ENCODE data around the gene KATNAL2. TPM values are rescaled to one million over a fixed set of nuclear protein-coding genes. Genes with fewer than 3 reads are reported as not detected.
A peak's percentile ranks its signal among the peaks of the same experiment; 100 is the strongest.
"Not testable (repeated sequence)": the region's sequence is repeated elsewhere in the genome, so short reads cannot be mapped to it uniquely, and the experiment has no call there.

Gene KATNAL2
- total and polyA plus RNA-seq, 2 experiments from 2014 or later: 4.3 to 4.4 TPM

- not testable (repeated sequence) for H3K4me2 ChIP-seq; H3K27me3 ChIP-seq; H3K27ac ChIP-seq; H3K79me2 ChIP-seq; H3K36me3 ChIP-seq (replicated peaks; ENCODE audit: insufficient read depth, low read depth); DNase-seq (ENCODE audit: low spot score); H3K9me2 ChIP-seq (replicated peaks; ENCODE audit: insufficient read depth); H3K4me3 ChIP-seq; H2AFZ ChIP-seq; H3K9me3 ChIP-seq (ENCODE audit: low read depth); H3K4me1 ChIP-seq (ENCODE audit: insufficient read depth); H4K20me1 ChIP-seq (ENCODE audit: insufficient read depth, poor library complexity, severe bottlenecking)
- WGBS (ENCODE audit: low lambda C conversion rate, missing lambda C conversion rate): 91% methylated on average over 6 of the region's 12 CpGs
These were observed 113.5 kb downstream of the KATNAL2 start for GRCh38 chr18:47030887-47031286.

DNA sequence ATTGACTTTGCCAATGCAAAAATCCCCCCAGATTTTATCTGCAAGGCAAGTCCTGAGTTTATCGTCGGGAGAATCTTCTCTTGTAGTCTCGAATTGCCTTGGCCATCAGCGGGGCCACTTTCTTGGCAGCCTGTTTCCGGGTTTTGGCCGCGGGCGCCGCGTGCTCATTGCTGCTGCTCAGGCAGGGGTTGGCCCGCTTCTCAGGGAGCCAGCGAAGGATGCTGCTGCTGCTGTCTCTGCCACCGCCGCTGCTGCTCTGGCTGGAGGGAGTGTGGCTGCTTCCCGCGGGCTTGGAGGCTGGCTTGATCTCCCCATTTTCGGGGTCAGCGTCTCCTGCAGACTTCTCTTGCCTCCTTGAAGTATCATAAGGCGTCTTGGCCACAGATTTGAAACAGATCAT lies 115.5 kb downstream of the KATNAL2 start:
- no peak for TF ChIP-seq EZH2phosphoT487 (IDR thresholded peaks at IDR 0.05; ENCODE audit: low read depth, severe bottlenecking, unreplicated experiment)
- TF ChIP-seq, protein P1, sequence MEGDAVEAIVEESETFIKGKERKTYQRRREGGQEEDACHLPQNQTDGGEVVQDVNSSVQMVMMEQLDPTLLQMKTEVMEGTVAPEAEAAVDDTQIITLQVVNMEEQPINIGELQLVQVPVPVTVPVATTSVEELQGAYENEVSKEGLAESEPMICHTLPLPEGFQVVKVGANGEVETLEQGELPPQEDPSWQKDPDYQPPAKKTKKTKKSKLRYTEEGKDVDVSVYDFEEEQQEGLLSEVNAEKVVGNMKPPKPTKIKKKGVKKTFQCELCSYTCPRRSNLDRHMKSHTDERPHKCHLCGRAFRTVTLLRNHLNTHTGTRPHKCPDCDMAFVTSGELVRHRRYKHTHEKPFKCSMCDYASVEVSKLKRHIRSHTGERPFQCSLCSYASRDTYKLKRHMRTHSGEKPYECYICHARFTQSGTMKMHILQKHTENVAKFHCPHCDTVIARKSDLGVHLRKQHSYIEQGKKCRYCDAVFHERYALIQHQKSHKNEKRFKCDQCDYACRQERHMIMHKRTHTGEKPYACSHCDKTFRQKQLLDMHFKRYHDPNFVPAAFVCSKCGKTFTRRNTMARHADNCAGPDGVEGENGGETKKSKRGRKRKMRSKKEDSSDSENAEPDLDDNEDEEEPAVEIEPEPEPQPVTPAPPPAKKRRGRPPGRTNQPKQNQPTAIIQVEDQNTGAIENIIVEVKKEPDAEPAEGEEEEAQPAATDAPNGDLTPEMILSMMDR (IDR thresholded peaks at IDR 0.05; ENCODE audit: poor library complexity): no peak
- TF ChIP-seq EZH2 (IDR thresholded peaks at IDR 0.05; ENCODE audit: borderline replicate concordance): no peak
- Histone ChIP-seq H3K4me1 (ENCODE audit: insufficient read depth) (no peaks in the 10 kb centered on the region), H4K20me1 (ENCODE audit: insufficient read depth, poor library complexity, severe bottlenecking) (no peaks in the 10 kb centered on the region), H2AFZ (no peak overlapping the region), H3K9me2 (replicated peaks; ENCODE audit: insufficient read depth) (no peaks in the 10 kb centered on the region), H3K79me2 (no peaks in the 10 kb centered on the region), H3K27me3 (no peaks in the 10 kb centered on the region), H3K4me3 (no peak overlapping the region), H3K36me3 (replicated peaks; ENCODE audit: insufficient read depth, low read depth) (no peaks in the 10 kb centered on the region), H3K9me3 (ENCODE audit: low read depth) (no peaks in the 10 kb centered on the region), H3K27ac (no peak overlapping the region), H3K4me2 (no peak overlapping the region)
- WGBS (ENCODE audit: low lambda C conversion rate, missing lambda C conversion rate): 96% methylated on average over 19 of the region's 19 CpGs
- DNase-seq (ENCODE audit: low spot score): no peak

- not testable (repeated sequence) for H3K9me2 ChIP-seq (replicated peaks; ENCODE audit: insufficient read depth); H3K4me1 ChIP-seq (ENCODE audit: insufficient read depth); H3K9me3 ChIP-seq (ENCODE audit: low read depth); H3K4me2 ChIP-seq; H4K20me1 ChIP-seq (ENCODE audit: insufficient read depth, poor library complexity, severe bottlenecking); H2AFZ ChIP-seq; H3K27ac ChIP-seq; H3K4me3 ChIP-seq; H3K36me3 ChIP-seq (replicated peaks; ENCODE audit: insufficient read depth, low read depth); DNase-seq (ENCODE audit: low spot score); H3K27me3 ChIP-seq; H3K79me2 ChIP-seq
- WGBS (ENCODE audit: low lambda C conversion rate, missing lambda C conversion rate): 96% methylated on average over 27 of the region's 28 CpGs
These were observed 117.2 kb downstream of the KATNAL2 start for GRCh38 chr18:47034591-47034990.

GRCh38 chr18:47035156-47035671 lies 117.8 kb downstream of the KATNAL2 start, which contains the start of gene ELOA2:
ELOA2 (minus strand) TSS chr18:47035621; CDS start chr18:47035264, 357 bp downstream.
- no peaks in the 10 kb centered on the region for H3K9me2 ChIP-seq (replicated peaks; ENCODE audit: insufficient read depth)
- TF ChIP-seq EZH2 (IDR thresholded peaks at IDR 0.05; ENCODE audit: borderline replicate concordance) (no peak), EZH2phosphoT487 (IDR thresholded peaks at IDR 0.05; ENCODE audit: low read depth, severe bottlenecking, unreplicated experiment) (no peak)
- no peaks in the 10 kb centered on the region for H3K27me3 ChIP-seq
- H3K4me1 ChIP-seq (ENCODE audit: insufficient read depth): no peaks in the 10 kb centered on the region
- H3K9me3 ChIP-seq (ENCODE audit: low read depth): no peaks in the 10 kb centered on the region
- H3K27ac ChIP-seq: no peak within 1 kb of the TSS
- no peak within 1 kb of the TSS for H2AFZ ChIP-seq
- H3K79me2 ChIP-seq: no peaks in the 10 kb centered on the region
- no peak within 1 kb of the TSS for H3K4me3 ChIP-seq
- no peaks in the 10 kb centered on the region for H4K20me1 ChIP-seq (ENCODE audit: insufficient read depth, poor library complexity, severe bottlenecking)
- H3K4me2 ChIP-seq: no peak within 1 kb of the TSS
- 95% methylated on average over 29 of the region's 29 CpGs for WGBS (ENCODE audit: low lambda C conversion rate, missing lambda C conversion rate)
- H3K36me3 ChIP-seq (replicated peaks; ENCODE audit: insufficient read depth, low read depth): no peaks in the 10 kb centered on the region
- no peak for DNase-seq (ENCODE audit: low spot score)

DNA sequence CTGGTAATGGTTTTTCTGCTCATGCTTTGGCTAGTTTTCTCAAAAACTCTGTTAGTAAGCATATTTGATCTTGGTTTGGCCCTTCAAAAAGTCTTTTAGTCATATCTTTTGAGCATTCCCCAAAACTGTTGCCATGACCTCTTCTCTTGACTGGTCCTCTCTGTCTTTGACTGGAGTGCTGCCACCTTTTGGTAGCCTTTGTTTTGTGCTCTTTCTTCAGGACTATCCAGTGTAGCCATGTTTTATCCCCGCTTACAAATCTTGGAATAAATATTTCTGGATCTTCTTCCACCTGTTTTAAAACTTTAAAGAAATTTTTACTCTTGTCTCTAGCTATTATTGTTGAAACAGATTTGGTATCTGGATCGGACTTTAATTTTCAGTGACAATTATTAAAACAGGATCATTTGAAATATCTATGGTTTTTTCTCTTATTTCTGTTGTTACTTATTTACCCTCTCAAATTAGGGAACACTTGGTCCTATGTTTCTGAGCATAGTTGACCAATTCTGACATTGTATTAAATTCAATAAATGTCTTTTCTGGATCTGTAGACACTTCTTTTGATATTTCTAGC lies 119.0 kb downstream of the KATNAL2 start:
- DNase-seq (ENCODE audit: low spot score): peak; percentile 37

More for the DNA sequence above, 119.0 kb downstream of the KATNAL2 start:
- Histone ChIP-seq H3K79me2 (no peaks in the 10 kb centered on the region), H4K20me1 (ENCODE audit: insufficient read depth, poor library complexity, severe bottlenecking) (no peaks in the 10 kb centered on the region), H3K27me3 (no peaks in the 10 kb centered on the region), H2AFZ (no peak overlapping the region), H3K4me2 (no peak overlapping the region), H3K36me3 (replicated peaks; ENCODE audit: insufficient read depth, low read depth) (no peaks in the 10 kb centered on the region), H3K27ac (no peak overlapping the region), H3K9me2 (replicated peaks; ENCODE audit: insufficient read depth) (no peaks in the 10 kb centered on the region), H3K4me1 (ENCODE audit: insufficient read depth) (no peaks in the 10 kb centered on the region), H3K4me3 (no peak overlapping the region), H3K9me3 (ENCODE audit: low read depth) (no peaks in the 10 kb centered on the region)
- TF ChIP-seq, protein P1 (IDR thresholded peaks at IDR 0.05; ENCODE audit: poor library complexity): peak; percentile 56
- TF ChIP-seq EZH2 (IDR thresholded peaks at IDR 0.05; ENCODE audit: borderline replicate concordance) (no peak), EZH2phosphoT487 (IDR thresholded peaks at IDR 0.05; ENCODE audit: low read depth, severe bottlenecking, unreplicated experiment) (no peak)
- 52% methylated on average over 2 of the region's 2 CpGs for WGBS (ENCODE audit: low lambda C conversion rate, missing lambda C conversion rate)
